Measurements from ENCODE around the gene ASTN1. TPM values are rescaled to one million over a fixed set of nuclear protein-coding genes. Genes with fewer than 3 reads are reported as not detected.

ASTN1 gene
- total RNA-seq, 2 donors from 2014 or later = 1.3 TPM

GRCh38 chr1:176879784-176880620 is 284.5 kb downstream of the ASTN1 start:
- H3K27me3 ChIP-seq = no peaks in the 10 kb centered on the region
- no peaks in the 10 kb centered on the region for H3K9me3 ChIP-seq
- no peak for DNase-seq (ENCODE audit: low spot score)
- H3K4me1 ChIP-seq = no peaks in the 10 kb centered on the region
- TF ChIP-seq CTCF (IDR thresholded peaks at IDR 0.05) = no peak
- H3K27ac ChIP-seq = no peak overlapping the region
- no peaks in the 10 kb centered on the region for H3K36me3 ChIP-seq
- no peak overlapping the region for H3K4me3 ChIP-seq

- no peak overlapping the region for H3K4me3 ChIP-seq
- no peaks in the 10 kb centered on the region for H3K4me1 ChIP-seq
- H3K27me3 ChIP-seq = no peaks in the 10 kb centered on the region
- no peaks in the 10 kb centered on the region for H3K9me3 ChIP-seq
- no peak overlapping the region for H3K27ac ChIP-seq
- no peaks in the 10 kb centered on the region for H3K36me3 ChIP-seq
- no peak for DNase-seq (ENCODE audit: low spot score)
- peak in 1 of 2 donors; percentile 8 for TF ChIP-seq CTCF (IDR thresholded peaks at IDR 0.05)
Observed at GRCh38 chr1:176878750-176879536, 285.6 kb downstream of the ASTN1 start.

- Histone ChIP-seq H3K36me3 (no peaks in the 10 kb centered on the region), H3K4me1 (no peaks in the 10 kb centered on the region), H3K27me3 (no peaks in the 10 kb centered on the region), H3K9me3 (no peaks in the 10 kb centered on the region), H3K27ac (no peak overlapping the region), H3K4me3 (no peak overlapping the region)
- DNase-seq (ENCODE audit: low spot score) = no peak
- TF ChIP-seq CTCF (IDR thresholded peaks at IDR 0.05) = no peak
Observed at GRCh38 chr1:176877557-176877956, 287.0 kb downstream of the ASTN1 start.

GRCh38 chr1:176876966-176877515 is 287.5 kb downstream of the ASTN1 start:
- TF ChIP-seq CTCF (IDR thresholded peaks at IDR 0.05) = no peak
- Histone ChIP-seq H3K4me3 (no peak overlapping the region), H3K9me3 (no peaks in the 10 kb centered on the region), H3K36me3 (no peaks in the 10 kb centered on the region), H3K4me1 (no peaks in the 10 kb centered on the region), H3K27me3 (no peaks in the 10 kb centered on the region), H3K27ac (no peak overlapping the region)
- no peak for DNase-seq (ENCODE audit: low spot score)

- no peak overlapping the region for H3K27ac ChIP-seq
- no peak for DNase-seq (ENCODE audit: low spot score)
- no peak overlapping the region for H3K4me3 ChIP-seq
- H3K27me3 ChIP-seq = no peaks in the 10 kb centered on the region
- no peaks in the 10 kb centered on the region for H3K9me3 ChIP-seq
- H3K4me1 ChIP-seq = no peaks in the 10 kb centered on the region
- H3K36me3 ChIP-seq = no peaks in the 10 kb centered on the region
- no peak for TF ChIP-seq CTCF (IDR thresholded peaks at IDR 0.05)
Observed at GRCh38 chr1:176869577-176869976, 294.9 kb downstream of the ASTN1 start.

All from right atrium auricular region (tissue), 2 donors.